LHCN-M2 (cell line): ENCODE data around the gene PANK1. TPM values are rescaled to one million over a fixed set of nuclear protein-coding genes. Genes with fewer than 3 reads are reported as not detected.

Experiments
- DNase-seq: peaks from one replicate; pipeline ENCODE4 v3.0.0-alpha.2; 2012; ENCODE audit warnings: low read depth
- total RNA-seq: library from RNA; depleted of rRNA; stranded (reverse); fragments of >200 nt; gene quantifications from 2 replicates; pipeline ENCODE4 v1.2.3, GENCODE V29; 2014

The PANK1 gene
- total RNA-seq, 1 experiment from 2014 or later: 10.4 TPM

DNA sequence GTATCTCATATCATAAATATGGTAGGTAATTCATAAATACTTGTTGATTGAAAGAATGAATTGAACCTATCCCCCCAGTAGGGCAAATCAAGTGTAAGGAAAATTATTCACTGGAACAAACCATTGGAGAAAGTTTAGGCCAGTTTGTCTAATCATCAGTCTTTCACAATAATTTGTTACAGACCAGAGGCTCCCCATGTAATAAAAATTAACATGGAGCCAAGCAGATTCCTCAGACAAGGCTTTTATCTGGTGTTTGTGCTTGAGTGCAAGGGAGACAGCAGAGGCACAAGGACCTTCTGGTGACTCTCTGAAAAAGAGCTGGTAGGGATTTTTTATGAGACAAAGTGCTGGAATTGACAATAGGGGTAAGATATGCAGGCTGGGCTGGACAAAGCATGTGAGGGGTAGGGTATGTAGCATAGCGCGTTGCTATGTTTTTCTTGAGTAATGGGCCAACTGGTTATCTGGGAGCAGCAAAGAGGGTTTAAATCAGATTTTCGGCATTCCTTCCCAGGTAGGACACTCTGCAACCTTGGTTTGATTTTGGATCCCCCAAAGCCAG, 7.8 kb upstream of the PANK1 start:
- DNase-seq: no peak

DNA sequence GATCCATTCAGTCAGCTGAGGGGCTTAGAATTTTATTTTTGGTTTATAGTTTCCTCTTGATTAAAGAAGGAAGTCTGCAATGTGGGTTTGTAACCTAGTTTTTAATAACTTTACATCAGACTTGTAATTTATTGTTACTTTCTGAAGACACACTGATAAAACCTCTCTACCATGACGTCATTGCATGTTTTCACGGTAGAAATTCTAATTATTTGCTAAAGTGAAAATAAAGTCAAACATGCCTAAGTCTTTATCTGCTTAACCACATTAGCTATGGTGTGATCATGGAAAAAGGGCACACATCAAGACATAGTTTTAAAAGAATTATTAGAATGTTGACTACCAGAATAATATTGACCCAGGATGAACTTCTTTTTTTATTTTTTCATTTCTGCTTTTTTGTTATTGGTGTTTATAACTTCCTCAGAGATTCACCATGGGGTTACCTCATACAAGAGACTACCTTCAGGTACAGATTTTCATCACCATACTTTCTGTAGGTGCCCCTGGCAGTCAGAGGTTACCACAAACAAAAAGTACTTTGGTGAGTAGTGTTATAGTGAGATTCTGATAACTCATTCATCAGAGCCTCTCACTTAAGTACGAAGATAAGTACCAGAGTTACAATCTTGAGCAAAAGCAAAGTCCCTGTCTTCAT, 7.0 kb upstream of the PANK1 start:
- DNase-seq: no peak

DNA sequence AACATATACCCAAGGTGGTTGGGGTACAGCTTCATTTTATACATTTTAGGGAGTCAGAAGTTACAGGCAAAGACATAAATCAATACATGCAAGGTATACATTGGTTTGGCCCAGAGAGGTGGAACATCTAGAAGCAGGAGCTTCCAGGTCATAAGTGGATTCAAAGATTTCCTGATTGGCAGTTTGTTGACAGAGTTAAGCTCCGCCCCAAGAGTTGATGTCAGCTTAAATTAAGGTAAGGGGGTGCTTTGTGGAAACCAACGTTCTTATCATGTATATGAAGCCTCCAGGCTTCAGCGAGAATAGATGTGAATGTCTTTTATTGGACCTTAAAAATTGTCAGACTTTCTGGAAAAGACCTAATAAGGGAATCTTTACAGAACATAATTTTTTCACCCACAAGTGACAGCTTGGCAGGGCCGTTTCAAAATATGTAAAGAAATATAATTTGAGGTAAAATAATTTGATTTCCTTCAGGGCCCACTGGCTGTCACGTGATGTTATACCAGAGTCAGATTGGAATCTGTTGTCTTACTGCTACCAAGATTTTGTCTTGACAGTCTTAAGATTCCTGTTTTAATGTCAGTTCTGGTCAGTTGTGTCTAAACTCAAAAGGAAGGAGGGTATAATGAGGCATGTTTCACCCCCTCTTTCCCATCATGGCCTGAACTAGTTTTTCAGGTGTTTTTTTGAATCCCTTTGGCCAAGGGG, 6.3 kb upstream of the PANK1 start:
- DNase-seq: no peak

DNA sequence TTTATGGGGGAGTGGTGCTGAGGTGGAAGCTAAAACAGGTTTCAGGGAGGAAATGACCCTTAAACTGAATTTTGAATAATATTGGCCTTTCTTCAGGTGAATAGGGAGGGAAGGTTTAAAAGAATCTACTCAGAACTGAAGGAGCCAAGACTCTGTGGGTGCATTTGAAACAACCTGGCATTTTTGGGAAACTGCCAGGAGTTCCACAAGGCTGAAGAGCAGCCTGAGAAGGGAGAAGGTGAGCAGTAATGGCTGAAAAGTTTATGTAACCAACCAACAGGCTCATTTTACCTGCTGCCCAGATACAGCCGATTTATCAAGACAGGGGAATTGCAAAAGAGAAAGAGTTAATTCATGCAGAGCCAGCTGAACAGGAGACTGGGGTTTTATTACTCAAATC, 4.0 kb upstream of the PANK1 start:
- no peak for DNase-seq

DNA sequence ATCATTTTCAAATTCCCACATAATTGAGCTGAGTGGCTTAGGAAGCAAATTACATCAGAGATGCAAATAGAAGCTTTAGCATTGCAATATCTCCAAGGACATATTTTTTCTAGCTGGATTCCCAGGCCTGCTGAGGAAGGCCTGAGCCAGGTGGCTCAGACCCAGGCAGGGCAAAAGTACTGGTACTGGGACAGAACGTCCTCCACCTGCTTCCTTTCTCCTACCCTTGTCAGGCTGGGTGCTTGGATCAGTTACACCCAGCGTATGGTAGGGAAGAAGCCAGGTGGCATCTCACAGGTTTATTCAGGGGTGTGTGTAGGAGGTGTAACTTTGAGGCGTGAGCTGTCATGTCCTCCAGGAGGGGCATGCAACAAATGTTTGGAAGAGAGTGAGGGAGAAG, 3.0 kb upstream of the PANK1 start:
- no peak for DNase-seq

DNA sequence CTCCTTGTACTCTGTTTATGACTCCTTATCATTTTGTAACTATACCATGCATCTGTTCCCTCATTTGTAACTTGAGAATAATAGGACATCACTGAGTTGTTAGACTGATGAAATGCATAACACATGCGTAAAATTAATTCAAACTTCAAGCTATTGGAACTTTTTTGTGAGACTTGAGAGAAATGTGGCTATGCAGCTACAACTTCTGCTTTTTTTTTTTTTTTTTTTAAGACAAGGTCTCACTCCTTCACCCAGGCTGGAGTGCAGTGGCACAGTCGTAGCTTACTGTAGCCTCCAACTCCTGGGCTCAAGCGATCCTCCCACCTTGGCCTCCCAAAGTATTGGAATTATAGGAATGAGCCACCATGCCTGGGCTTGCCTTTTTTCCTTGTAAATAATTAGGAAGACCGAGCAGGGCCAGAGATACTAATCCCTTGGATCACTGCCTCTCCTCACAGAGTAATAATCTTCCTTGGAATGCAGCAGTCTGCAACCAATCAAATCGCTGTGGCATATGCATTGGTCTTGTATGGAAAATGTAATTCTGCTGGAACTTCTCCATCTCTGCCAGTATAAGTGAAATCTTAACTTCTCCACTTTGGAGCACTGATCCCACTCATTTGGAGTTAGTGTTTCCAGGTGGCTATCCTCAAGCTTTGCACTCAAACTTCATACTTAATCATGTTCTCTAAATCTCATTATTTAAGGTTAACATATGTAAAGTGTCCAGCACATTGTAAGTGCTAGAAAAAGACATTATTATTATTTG, 2.0 kb upstream of the PANK1 start:
- no peak for DNase-seq

DNA sequence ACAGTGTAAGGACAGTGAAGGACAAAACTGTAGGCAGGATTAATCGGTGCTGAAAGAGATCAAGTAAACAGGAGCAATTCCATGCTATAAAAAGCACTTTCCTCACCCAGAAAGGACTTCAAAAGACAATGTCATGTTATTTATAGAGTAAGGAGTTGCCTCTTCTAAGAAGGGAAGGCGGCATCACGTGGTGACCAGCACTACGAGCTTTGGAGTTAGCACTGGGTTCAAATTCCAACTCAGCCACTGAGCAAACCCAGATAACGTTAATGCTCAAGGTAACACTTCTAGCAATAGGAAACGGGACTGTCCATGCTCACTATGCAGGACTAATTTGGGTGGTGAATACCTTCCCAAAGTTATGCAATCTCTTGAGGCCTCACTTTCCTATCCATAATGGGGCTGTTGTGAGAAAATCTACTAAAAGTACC, 715 bp upstream of the PANK1 start:
- no peak for DNase-seq

DNA sequence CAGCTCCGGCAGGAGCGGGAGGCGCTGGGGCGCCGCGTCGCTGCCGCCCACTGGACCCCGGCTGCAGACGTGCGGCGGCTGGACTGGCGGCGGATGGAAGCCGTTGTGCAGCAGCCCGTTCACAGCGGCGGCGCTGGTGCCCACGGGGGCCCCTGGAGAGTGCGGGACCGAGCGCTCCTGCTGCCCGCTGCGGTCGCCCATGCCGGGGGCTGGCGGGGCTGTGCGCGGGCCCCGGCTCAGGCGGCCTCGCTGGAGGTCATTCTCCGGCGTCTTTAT, 413 bp downstream of the PANK1 start:
- no peak for DNase-seq

DNA sequence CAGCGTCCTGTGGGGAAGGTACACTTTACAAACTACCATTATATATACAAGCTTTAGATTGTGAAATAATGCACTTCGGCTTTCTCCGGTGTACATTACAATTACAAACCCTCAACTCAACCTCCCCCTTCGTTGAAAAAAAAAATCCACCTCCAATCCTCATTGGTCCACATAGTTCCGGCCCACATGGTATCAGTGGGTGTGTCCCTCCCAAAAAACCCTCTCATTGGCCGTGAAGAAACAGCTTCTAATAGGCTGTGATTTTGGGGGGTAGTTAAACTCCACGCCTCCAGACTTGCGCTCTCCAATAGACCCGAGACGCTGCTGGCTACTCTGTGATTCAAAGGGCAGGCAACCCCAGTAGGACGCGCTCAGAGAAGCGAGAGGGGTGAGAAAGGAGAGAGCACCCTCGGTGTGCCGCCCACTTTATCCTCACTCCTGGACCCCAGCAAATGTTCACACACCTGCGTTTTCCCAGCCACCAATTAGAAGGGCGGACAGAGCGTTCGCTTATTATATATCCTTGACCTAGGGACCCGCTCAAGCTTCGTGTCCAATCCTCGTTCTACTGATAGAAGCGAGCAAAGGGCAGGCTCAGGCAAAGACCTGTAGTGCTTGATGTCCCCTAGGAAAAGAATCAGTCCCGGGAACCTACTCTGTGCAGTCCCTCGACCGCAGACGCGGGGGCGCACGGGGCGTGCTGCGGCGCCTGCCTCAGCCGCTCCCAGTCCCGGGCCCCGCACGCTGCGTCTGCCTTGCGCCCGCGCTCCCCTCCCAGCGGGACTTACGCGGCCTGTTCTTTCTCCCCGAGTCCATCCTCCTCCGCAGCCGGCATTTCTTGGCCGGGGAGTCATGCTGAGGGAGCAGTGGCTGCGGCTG, 991 bp downstream of the PANK1 start:
- DNase-seq: peak; percentile 96

DNA sequence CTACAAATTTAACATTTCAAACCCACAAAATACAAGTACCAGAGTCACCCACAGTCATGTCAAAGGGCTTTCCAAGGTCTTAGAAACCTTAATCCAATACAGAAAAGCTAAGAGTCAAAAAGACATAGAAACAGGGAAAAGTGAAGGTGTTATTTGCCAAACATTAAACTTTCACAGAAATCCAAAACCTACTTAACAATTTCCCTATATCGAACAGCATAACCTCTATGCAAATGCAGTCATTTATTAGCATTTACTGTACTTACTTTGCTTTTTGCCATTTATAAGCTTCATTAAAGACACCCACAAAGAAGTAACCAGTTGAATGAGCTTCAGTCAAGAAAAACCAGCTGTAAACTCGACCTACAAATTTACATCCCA, 1.6 kb downstream of the PANK1 start:
- no peak for DNase-seq

DNA sequence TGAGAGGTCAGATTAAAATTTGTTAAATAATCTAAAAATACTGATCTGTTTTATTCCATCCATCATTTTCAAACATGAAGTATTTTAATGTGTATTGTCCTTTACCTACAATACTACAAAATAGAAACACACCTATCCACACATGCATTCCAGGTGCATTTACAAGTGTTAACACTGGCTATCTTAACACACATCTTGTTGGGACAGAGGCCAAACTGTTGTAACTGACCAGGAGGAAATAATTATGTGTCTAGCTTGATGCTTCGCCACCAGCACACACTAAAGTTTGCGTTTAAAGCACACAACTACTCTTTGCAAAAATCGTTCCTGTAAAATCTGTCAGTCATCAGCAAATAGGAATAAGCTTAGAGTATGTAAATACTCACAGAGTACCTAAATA, 2.8 kb downstream of the PANK1 start:
- DNase-seq: no peak

DNA sequence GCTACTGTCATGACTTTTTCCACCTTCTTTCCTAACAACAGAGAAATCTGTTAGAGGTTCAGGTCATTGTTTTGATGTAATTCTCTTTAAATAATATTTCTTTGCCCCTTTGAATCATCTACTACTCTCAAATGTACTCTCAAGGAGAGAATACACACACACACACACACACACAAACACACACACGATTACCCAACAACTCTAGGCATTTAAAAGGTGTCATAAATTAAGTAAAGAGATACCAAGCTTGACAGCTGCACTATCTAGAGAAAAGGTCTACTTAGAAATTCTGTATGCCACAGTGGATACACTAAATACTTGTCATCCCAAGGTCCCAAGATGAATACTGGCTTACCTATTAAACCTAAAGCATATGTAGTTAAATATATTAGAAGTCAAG, 4.8 kb downstream of the PANK1 start:
- DNase-seq: no peak

DNA sequence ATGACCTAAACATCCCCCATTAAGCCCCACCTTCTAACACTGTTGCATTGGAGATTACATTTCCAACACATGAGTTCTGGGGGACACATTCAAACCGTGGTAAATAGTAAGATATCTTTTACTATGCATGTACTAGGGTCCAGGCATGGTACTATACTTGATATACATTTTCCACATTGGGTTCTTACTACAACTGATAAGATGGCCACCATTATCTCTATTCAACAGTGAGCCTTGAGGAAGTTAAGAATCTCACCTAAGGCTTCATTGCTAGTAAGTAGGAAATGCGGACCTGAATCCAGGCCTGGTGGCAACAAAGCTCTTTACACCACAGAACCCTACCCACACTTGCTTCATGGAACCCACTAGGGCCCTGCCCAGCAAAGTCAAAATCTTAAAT, 5.7 kb downstream of the PANK1 start:
- no peak for DNase-seq

DNA sequence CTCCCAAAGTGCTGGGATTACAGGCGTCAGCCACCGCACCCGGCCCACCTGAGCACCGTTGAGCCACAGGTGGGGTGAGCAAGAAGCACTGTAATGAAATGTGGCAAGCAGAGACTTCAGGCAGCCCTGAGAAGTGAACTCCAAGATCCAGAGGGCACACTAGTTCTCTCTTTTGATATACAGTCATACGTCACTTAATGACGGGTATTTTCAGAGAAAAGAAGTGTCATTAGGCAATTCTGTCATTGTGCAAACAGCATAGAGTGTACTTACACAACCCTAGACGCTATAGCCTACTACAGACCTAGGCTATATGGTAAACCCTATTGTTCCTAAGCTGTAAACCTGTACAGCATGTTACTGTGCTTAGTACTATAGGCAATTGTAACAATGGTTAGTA, 7.9 kb downstream of the PANK1 start:
- no peak for DNase-seq

DNA sequence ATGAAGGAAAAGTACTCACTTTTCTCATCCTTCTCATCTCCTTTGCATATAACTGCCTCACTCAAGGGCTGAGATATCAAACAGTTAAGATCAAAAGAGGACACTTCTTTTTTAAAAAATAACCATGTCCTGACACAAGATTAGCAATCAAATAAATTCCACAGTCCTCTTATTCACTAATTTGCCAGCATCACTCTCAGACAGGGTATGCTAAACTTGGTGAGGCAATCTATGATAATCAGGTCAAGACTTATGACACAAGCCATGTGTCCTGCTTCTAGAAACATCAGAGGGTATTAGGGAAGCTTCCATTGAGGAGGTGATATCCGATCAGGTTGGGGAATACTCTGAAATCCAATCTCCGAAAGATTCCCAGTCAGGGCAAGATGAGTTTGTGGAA, 10.4 kb downstream of the PANK1 start:
- no peak for DNase-seq

DNA sequence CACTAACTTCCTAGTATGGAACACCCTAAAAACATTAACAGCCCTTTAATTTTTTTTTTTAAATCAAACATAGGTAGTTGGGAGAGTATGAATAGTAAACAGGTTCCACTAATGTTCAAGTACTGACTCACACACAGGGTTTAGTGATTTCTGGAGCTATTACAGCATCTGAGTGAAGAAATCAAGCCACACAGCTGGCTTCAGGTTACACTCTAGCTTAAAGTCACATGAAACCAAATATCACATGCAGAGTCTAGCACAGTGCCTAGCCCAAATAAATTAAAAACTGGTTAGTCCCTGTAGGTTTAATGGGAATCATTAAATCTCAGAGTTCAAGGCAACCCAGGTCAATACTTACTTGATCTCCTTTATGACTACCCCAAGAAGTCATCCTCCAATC, 11.6 kb downstream of the PANK1 start:
- peak; percentile 79 for DNase-seq

DNA sequence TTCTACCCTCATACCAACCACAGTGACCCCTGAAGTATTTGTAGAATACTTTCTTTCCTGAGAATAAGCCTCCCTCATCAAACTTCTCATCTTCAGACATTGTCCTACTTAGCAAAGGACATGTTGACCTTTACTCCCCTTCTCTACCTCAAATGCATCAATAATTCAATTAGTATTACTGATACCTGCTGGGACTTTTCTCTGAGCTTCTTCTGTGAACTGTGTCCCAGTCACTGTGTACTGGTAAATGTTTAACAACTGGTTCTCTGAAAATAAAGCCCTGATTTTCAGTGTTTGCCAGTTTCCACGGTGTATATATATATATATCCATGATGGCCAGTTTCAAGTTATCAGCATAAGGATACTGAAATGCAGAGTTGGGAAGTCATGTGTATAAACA, 12.2 kb downstream of the PANK1 start:
- no peak for DNase-seq

DNA sequence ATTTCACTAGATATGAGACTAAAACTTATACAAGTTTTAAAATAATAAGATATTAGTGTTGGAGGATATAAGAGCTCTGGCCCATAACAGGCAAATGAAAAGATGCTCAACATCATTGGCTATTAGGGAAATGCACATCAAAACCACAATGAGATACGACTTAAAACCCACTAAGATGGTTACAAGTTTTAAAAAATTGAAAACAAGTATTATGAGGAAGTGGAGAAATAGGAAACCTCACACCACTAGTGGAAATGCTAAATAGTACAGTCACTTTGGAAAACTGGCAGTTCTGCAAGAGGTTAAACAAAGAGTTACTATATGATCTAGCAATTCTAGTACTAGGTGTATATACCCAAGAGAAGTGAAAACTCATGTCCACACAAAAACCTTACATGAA, 17.2 kb downstream of the PANK1 start:
- no peak for DNase-seq

DNA sequence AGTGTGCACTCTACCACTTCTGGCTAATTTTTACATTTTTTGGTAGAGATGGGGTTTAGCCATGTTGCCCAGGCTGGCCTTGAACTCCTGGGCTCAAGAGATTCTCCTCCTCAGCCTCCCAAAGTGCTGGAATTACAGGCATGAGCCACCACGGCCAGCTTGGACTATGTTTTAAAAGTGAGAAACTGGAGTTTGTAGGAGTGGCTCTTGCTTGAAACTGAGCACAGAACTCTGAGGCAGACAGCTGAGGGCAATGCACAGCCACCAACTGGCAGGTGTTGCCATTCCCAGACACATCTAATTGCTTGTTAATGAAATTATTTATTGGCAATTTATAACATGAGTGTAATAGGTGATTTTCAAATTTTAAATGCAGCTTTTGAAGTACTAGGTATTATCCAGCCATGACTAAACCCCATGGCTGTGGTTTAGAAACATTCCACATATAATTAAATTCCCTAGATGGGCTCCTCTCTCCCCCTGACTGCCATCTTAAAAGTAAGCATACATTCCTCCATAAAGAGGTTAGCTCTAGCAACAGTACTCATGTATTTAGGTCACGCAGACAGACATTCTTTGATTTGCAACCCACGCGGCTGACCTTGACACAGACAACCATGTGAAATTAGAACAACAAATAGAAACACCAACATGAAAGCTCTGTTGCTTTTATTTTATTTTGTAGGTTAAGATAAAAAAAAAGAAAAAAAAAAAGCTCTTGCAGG, 19.8 kb downstream of the PANK1 start:
- no peak for DNase-seq

DNA sequence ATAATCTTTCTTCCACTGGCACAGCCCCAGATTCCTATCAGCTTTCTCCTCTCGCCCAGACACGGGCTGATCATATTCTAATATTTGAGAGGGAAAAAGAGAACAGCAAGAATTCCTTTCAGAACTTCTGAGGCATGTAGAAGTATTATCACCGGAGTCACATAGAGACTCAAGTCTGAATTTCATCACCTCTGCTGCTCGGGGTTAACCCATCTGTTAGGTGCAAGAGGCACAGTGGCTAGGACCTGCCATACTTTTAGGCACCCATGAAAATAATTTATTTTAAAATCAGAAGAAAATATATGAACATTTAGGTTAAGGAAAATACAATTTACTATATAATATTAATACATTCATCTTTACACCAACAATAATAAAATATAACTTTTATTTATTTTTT, 21.0 kb downstream of the PANK1 start:
- DNase-seq: no peak

DNA sequence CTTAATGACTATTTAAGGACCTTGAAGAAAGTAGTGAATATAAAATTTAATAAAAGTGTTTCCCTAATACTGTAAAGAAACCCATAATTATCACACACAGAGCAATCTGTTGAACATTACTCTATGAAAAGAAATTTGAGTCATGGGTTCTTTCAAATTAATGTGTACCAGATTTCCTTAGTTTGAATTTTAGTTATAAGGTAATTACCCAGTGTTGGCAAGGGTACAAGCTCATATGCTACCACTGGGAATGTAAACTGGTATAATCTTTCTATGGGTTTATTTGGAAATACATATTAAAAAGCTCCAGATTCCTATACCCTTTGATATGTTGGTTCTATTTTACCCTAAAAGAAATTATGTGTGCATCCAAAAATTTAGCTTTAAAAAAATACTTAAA, 22.9 kb downstream of the PANK1 start:
- DNase-seq: no peak
